OCI-LY7 (cell line): Measurements from ENCODE around the gene COL4A1.

Source experiments
- EZH2phosphoT487 ChIP-seq: fragments of 200-600 bp; sonication (generic); IDR thresholded peaks from 2 replicates; pipeline ENCODE4 v1.6.1; 2018; ENCODE audit warnings: low read depth, borderline replicate concordance, mild to moderate bottlenecking, mixed run types, antibody characterized with exemption, low read length, moderate library complexity, mixed read lengths
- TF ChIP-seq, protein P1 (sequence below): fragments of 200-600 bp; sonication (generic); conservative IDR thresholded peaks from 2 replicates; pipeline ENCODE4 v1.5.1; 2014; ENCODE audit warnings: mild to moderate bottlenecking, antibody characterized with exemption, low read length, moderate library complexity, mixed read lengths

DNA sequence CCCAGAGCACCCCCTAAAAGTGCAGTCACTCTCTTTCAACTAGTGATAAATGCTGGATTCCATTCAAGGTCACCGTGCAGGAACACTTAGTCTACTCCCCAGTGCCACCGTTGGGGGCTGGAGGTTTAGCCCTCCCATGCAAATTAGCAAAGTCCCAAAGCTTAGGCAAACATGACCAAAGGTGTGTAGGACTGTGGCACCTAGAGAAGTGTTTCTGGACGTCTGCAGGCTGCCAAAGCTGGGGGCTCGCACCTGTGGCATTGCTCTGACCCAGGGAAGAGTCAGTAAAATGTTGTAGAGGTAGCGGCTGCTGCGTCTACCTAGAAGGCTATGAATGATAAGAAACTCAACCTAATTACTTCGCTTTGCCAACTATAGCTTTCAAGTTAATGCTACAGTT is 13.9 kb downstream of the COL4A1 start:
- TF ChIP-seq, protein P1, sequence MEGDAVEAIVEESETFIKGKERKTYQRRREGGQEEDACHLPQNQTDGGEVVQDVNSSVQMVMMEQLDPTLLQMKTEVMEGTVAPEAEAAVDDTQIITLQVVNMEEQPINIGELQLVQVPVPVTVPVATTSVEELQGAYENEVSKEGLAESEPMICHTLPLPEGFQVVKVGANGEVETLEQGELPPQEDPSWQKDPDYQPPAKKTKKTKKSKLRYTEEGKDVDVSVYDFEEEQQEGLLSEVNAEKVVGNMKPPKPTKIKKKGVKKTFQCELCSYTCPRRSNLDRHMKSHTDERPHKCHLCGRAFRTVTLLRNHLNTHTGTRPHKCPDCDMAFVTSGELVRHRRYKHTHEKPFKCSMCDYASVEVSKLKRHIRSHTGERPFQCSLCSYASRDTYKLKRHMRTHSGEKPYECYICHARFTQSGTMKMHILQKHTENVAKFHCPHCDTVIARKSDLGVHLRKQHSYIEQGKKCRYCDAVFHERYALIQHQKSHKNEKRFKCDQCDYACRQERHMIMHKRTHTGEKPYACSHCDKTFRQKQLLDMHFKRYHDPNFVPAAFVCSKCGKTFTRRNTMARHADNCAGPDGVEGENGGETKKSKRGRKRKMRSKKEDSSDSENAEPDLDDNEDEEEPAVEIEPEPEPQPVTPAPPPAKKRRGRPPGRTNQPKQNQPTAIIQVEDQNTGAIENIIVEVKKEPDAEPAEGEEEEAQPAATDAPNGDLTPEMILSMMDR: no peak
- TF ChIP-seq EZH2phosphoT487: no peak
